Fibroblast of skin of back (primary cell): Measurements from ENCODE around the gene DPAGT1.

Experiments used
- DNase-seq: peaks from one replicate; pipeline ENCODE4 v3.0.0-alpha.2; 2013

Gene DPAGT1

DNA sequence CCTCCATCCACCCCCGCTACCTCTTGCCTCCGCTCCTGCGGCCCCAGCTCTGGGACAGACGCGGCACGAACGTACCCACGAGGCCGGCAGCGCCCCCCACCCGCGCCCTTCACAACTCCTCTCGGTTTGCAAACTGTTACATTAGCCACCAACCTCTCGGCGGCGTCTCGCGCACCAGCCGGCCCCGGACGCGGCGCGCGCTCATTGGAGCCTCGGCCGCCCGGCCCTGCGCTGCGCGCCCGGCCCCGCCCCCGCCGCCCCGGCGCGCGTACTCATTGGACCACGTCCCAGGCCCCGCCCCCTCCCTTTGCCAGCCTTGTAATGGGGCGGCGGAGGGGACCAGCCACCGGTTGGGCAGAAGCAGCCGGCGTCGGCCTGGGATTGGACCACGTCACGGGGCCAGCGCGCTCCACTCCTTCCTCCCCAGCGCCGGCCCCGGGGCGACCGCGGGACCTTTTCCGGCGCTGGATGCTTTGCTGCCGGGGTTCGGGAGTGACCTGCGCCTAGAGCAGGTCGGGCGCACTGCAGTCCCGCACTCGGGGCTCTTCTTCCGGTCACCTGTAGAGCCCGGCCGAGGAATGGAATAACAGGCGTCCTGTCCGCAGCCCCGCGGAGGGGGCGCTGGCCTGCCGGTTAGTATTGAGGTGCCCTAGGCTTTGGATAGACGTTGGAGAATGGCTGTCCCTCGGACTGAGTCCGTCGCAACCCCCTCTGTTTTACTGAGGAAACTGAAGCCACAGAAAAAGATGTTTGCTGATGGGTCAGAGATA lies 44.5 kb downstream of the DPAGT1 start, which contains the start of gene HYOU1:
HYOU1 (minus strand) TSS at position 206 of the 770 bp plus-strand sequence. CDS start 1,045 bp downstream, outside the sequence.
- peak; percentile 97 for DNase-seq

DNA sequence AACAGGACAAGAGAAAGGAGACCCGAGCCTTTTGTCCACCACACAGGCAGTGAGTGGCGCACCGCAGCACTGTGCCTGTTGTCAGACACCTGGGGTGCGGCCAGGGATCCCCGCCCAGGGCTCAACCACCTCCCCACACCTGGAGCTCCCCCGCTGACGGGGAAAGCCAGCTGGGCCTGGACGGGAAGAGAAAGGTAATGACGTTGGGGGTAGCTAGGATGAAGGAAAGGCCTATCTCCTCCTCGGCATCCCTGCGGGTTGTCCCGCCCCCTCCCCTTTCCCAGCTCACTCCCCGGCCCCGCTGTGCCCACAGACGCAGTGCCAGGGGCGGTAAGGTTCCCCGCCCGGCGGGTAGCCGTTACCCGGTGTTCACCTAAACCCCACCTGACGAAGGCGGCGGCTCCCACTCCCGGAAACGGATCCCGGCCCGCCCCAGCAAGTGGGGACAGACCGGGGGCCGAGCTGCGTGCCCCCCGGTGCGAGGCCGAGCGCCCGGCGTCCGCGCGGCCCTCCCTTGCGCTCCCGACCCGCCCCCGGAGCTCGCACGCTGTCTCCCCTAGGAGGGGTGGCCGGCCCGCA lies 45.1 kb downstream of the DPAGT1 start:
- no peak for DNase-seq

DNA sequence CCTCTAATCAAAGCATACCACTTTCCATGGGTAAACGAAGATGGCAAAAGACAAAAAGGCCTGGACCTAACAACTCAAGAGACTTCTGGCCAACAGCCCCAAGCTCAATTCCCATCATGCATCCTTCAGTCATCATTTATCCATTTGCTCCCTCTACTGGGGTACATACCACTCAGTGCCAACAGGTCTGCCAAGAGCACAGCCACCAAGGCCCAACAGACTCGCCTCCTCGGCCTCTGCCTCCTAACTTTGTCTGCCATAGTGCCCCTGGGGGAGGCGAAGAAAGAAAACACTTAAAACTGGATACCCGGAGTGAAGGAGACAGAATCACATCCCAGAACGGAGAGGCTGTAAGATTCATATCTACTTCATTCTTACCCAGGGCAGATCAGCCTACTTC lies 45.8 kb downstream of the DPAGT1 start:
- peak; percentile 47 for DNase-seq

DNA sequence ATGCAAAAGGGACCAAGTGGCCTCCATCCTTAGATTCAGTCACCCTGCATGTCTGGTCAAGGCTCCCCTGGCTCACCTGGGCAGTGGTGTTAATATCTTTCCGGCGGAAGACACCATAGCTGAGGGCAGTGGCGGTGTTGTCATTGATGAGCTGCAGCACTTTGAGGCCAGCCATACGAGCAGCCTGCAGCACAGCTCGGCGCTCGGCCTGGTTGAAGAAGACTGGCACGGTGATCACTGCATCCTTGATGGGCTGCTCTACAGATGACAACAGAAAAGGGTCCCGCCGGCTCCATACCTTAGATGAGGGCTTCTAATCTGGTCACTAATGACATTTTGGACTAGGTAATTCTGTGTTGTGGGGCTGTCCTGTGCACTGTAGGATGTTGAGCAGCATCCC lies 47.2 kb downstream of the DPAGT1 start:
- DNase-seq, result no peak

DNA sequence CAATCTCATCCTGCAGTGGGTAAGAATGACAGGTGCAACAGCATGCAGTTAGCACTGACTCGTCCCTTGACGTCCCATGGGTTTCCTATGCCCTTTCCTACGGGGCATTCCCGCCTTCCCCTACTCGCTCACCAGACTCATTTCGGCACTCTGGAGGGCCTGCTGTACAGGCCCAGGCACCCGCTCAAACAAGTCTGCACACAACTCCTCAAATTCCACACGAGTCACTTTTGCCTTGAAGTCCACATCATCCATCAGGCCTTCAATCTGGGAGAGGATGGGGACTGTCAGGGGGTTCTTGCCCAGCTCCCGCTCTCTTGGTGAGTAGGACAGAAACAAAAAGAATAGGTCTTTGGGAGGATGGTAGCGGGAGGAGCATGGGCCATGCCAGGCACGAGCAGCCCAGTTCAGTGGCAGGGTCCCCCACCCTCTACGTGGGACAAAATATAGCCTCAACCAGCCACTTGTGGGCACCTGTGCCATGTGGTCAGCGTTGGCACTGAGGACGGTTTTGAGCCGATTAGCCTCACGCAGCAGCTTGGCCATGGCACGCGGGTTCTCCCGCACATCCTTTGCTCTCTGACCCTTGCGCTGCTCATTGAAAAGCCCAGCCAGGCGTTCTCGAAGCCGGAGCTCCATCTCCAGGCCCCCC lies 49.4 kb downstream of the DPAGT1 start:
- no peak for DNase-seq

DNA sequence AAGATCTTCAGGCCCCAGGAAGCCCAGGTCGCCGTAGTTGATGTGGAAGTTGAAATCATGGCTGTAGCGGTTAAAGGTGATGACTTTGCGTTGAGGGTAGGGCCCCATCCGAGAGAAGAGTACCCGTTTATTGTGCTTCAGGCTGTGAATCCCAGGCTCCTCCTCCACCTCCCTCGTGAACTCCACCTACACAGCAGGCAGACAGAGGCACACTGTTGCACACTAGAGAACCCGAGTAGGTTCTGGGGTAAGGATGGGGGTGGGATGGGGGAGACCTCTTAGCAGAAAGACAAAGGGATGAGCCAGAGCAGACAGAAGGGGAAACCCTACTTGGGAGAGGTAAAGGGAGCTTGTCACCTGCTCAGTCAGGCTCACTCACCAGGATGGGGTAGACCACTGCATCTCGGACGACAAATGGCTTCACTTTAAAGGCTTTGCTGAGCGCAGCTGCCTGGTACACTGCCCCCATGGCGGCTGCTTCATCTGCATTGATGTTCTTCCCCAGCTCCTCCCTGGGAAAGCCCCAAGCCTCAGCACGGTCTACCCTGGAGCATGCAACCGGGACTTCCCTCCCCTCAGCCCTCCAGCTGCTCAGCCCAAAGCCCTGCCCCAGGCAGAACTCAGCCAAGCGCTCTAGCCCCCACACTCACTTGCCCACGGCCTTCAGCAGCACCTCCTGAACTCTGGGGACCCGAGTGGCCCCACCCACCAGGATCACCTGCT lies 50.1 kb downstream of the DPAGT1 start:
- DNase-seq, result no peak

DNA sequence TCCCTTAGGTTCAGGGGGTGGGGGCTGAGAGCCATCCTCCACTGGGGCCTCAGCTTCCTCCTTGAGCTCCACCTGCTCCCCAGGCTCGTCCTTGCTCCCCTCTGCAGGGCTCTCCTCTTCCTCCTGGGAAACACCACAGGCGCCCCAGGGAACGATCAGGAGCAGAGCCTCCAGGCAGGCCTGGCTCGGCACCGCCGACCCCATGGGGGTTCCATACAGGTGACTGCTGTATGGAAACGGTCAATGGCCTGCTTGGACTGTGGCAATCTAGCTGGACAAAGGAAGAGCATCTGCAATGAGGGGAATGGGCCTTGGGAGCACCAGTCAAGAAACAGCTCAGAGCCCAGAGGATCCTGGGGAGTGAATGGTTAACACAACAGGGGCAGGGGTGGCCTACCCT lies 52.6 kb downstream of the DPAGT1 start:
- no peak for DNase-seq

DNA sequence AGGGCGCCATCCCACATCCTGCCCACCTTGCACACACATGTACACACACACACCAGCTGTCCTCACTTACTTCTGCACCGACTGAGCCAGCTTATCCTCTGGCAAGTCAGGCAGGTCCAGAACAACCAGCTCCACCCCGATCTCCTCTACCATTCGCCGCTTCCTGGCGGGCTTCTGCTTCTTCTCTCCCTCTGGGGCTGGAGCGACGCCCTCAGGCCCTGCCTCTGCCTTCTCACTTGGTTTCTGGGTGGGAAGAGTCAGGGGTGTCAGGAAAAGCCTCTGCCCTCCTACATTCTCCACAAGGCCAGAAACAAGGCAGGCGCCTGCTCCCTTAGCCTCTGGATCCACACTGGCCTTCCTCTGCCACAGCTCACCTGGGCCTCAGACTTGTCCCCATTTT lies 53.0 kb downstream of the DPAGT1 start:
- DNase-seq, result no peak

DNA sequence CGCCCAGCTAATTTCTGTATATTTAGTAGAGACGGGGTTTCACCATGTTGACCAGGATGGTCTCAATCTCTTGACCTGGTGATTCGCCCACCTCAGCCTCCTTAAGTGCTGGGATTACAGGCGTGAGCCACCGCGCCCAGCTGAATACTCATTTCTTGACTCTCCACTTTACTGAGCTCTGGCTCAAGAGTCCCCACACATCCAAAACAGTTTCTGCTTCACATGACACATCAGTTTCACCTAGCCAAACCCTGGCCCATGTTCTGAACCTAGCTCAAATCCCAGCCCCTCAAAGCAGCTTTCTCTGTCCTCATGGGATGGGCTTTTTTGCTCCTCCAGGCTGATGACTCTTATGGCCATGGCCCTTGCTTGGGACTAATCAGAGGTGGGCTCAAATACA lies 54.4 kb downstream of the DPAGT1 start:
- DNase-seq, result no peak
